ENCODE data around the gene PPP1R14C. TPM values are rescaled to one million over a fixed set of nuclear protein-coding genes. Genes with fewer than 3 reads are reported as not detected.
"Not testable (repeated sequence)": the region's sequence is repeated elsewhere in the genome, so short reads cannot be mapped to it uniquely, and the experiment has no call there.

Gene PPP1R14C
- total and polyA plus RNA-seq, 2 experiments from 2014 or later, result 2.1 to 5.2 TPM

GRCh38 chr6:150184850-150185731, 42.2 kb downstream of the PPP1R14C start:
- no peaks in the 10 kb centered on the region for H3K27me3 ChIP-seq
- H2AFZ ChIP-seq, result no peak overlapping the region
- no peak for DNase-seq (ENCODE audit: low spot score)
- no peak overlapping the region for H3K27ac ChIP-seq
- H3K9me3 ChIP-seq (ENCODE audit: low read depth), result no peaks in the 10 kb centered on the region
- 67% methylated on average over 10 of the region's 10 CpGs for WGBS (ENCODE audit: low lambda C conversion rate, missing lambda C conversion rate)
- H3K4me2 ChIP-seq, result no peak overlapping the region
- no peaks in the 10 kb centered on the region for H3K79me2 ChIP-seq
- H3K36me3 ChIP-seq (replicated peaks; ENCODE audit: insufficient read depth, low read depth), result no peaks in the 10 kb centered on the region
- no peak overlapping the region for H3K4me3 ChIP-seq
- no peaks in the 10 kb centered on the region for H4K20me1 ChIP-seq (ENCODE audit: insufficient read depth, poor library complexity, severe bottlenecking)
- H3K4me1 ChIP-seq (ENCODE audit: insufficient read depth), result no peaks in the 10 kb centered on the region
- TF ChIP-seq EZH2 (IDR thresholded peaks at IDR 0.05; ENCODE audit: borderline replicate concordance) (no peak), EZH2phosphoT487 (IDR thresholded peaks at IDR 0.05; ENCODE audit: low read depth, severe bottlenecking, unreplicated experiment) (no peak), CTCF (IDR thresholded peaks at IDR 0.05; ENCODE audit: poor library complexity) (no peak)
- no peaks in the 10 kb centered on the region for H3K9me2 ChIP-seq (replicated peaks; ENCODE audit: insufficient read depth)

GRCh38 chr6:150185732-150186117, 42.9 kb downstream of the PPP1R14C start:
- Histone ChIP-seq H3K9me2 (replicated peaks; ENCODE audit: insufficient read depth) (no peaks in the 10 kb centered on the region), H3K27me3 (no peaks in the 10 kb centered on the region), H3K4me1 (ENCODE audit: insufficient read depth) (no peaks in the 10 kb centered on the region), H2AFZ (no peak overlapping the region), H3K4me2 (no peak overlapping the region), H4K20me1 (ENCODE audit: insufficient read depth, poor library complexity, severe bottlenecking) (no peaks in the 10 kb centered on the region), H3K27ac (no peak overlapping the region), H3K9me3 (ENCODE audit: low read depth) (no peaks in the 10 kb centered on the region), H3K79me2 (no peaks in the 10 kb centered on the region), H3K36me3 (replicated peaks; ENCODE audit: insufficient read depth, low read depth) (no peaks in the 10 kb centered on the region), H3K4me3 (no peak overlapping the region)
- whole genome bisulfite sequencing (ENCODE audit: low lambda C conversion rate, missing lambda C conversion rate), result 91% methylated on average over 8 of the region's 8 CpGs
- no peak for TF ChIP-seq EZH2phosphoT487 (IDR thresholded peaks at IDR 0.05; ENCODE audit: low read depth, severe bottlenecking, unreplicated experiment)
- TF ChIP-seq CTCF (IDR thresholded peaks at IDR 0.05; ENCODE audit: poor library complexity), result no peak
- no peak for TF ChIP-seq EZH2 (IDR thresholded peaks at IDR 0.05; ENCODE audit: borderline replicate concordance)
- DNase-seq (ENCODE audit: low spot score), result no peak

- no peaks in the 10 kb centered on the region for H3K4me1 ChIP-seq (ENCODE audit: insufficient read depth)
- no peak overlapping the region for H2AFZ ChIP-seq
- no peak overlapping the region for H3K4me2 ChIP-seq
- H3K79me2 ChIP-seq, result no peaks in the 10 kb centered on the region
- no peak for DNase-seq (ENCODE audit: low spot score)
- H3K36me3 ChIP-seq (replicated peaks; ENCODE audit: insufficient read depth, low read depth), result no peaks in the 10 kb centered on the region
- TF ChIP-seq EZH2phosphoT487 (IDR thresholded peaks at IDR 0.05; ENCODE audit: low read depth, severe bottlenecking, unreplicated experiment), result no peak
- no peak for TF ChIP-seq EZH2 (IDR thresholded peaks at IDR 0.05; ENCODE audit: borderline replicate concordance)
- TF ChIP-seq CTCF (IDR thresholded peaks at IDR 0.05; ENCODE audit: poor library complexity), result no peak
- no peaks in the 10 kb centered on the region for H3K9me2 ChIP-seq (replicated peaks; ENCODE audit: insufficient read depth)
- no peak overlapping the region for H3K4me3 ChIP-seq
- H3K9me3 ChIP-seq (ENCODE audit: low read depth), result no peaks in the 10 kb centered on the region
- 89% methylated on average over 9 of the region's 9 CpGs for WGBS (ENCODE audit: low lambda C conversion rate, missing lambda C conversion rate)
- H3K27ac ChIP-seq, result no peak overlapping the region
- no peaks in the 10 kb centered on the region for H4K20me1 ChIP-seq (ENCODE audit: insufficient read depth, poor library complexity, severe bottlenecking)
- no peaks in the 10 kb centered on the region for H3K27me3 ChIP-seq
Observed at GRCh38 chr6:150186129-150186898, 43.5 kb downstream of the PPP1R14C start.

GRCh38 chr6:150187433-150187832, 44.6 kb downstream of the PPP1R14C start:
- not testable (repeated sequence) for H3K79me2 ChIP-seq; DNase-seq (ENCODE audit: low spot score)

More at GRCh38 chr6:150187433-150187832, 44.6 kb downstream of the PPP1R14C start:
- not testable (repeated sequence) for H3K27me3 ChIP-seq; H4K20me1 ChIP-seq (ENCODE audit: insufficient read depth, poor library complexity, severe bottlenecking); H3K27ac ChIP-seq; H3K36me3 ChIP-seq (replicated peaks; ENCODE audit: insufficient read depth, low read depth); H3K4me1 ChIP-seq (ENCODE audit: insufficient read depth); H3K4me2 ChIP-seq; H3K9me3 ChIP-seq (ENCODE audit: low read depth); H2AFZ ChIP-seq; H3K4me3 ChIP-seq; H3K9me2 ChIP-seq (replicated peaks; ENCODE audit: insufficient read depth)
- 100% methylated on average over 2 of the region's 2 CpGs for WGBS (ENCODE audit: low lambda C conversion rate, missing lambda C conversion rate)
